EH (cell line): ENCODE data around the gene UVRAG.

Experiments
- DNase-seq: peaks from one replicate; pipeline ENCODE4 v3.0.0-alpha.2; 2015; ENCODE audit warnings: low read depth

The UVRAG gene

GRCh38 chr11:76119779-76120178 lies 304.8 kb downstream of the UVRAG start:
- no peak for DNase-seq

GRCh38 chr11:76120513-76121101 lies 305.6 kb downstream of the UVRAG start:
- no peak for DNase-seq

- peak; percentile 63 for DNase-seq
Measured at GRCh38 chr11:76123248-76123647, 308.2 kb downstream of the UVRAG start.

- DNase-seq, result no peak
Measured at GRCh38 chr11:76124905-76125770, 310.1 kb downstream of the UVRAG start.

GRCh38 chr11:76129729-76130128 lies 314.7 kb downstream of the UVRAG start:
- no peak for DNase-seq

GRCh38 chr11:76131142-76131541 lies 316.1 kb downstream of the UVRAG start:
- peak; percentile 44 for DNase-seq

GRCh38 chr11:76131671-76132631 lies 316.9 kb downstream of the UVRAG start:
- DNase-seq, result peak; percentile 38

GRCh38 chr11:76134239-76134638 lies 319.2 kb downstream of the UVRAG start:
- DNase-seq, result no peak

GRCh38 chr11:76135491-76135890 lies 320.5 kb downstream of the UVRAG start:
- DNase-seq, result peak; percentile 53

- DNase-seq, result no peak
Measured at GRCh38 chr11:76139314-76139713, 324.3 kb downstream of the UVRAG start.

- DNase-seq, result no peak
Measured at GRCh38 chr11:76140912-76141574, 326.0 kb downstream of the UVRAG start.

GRCh38 chr11:76141901-76142588 lies 327.0 kb downstream of the UVRAG start:
- DNase-seq, result no peak

- no peak for DNase-seq
Measured at GRCh38 chr11:76143274-76143673, 328.3 kb downstream of the UVRAG start.

- DNase-seq, result no peak
Measured at GRCh38 chr11:76147106-76147740, 332.2 kb downstream of the UVRAG start.

- DNase-seq, result no peak
Measured at GRCh38 chr11:76148231-76148630, 333.2 kb downstream of the UVRAG start.

GRCh38 chr11:76148941-76149613 lies 334.1 kb downstream of the UVRAG start:
- DNase-seq, result no peak

- no peak for DNase-seq
Measured at GRCh38 chr11:76149713-76150112, 334.7 kb downstream of the UVRAG start.

- no peak for DNase-seq
Measured at GRCh38 chr11:76150141-76150540, 335.1 kb downstream of the UVRAG start.

GRCh38 chr11:76151556-76152085 lies 336.6 kb downstream of the UVRAG start:
- no peak for DNase-seq
